ENCODE measurements around the gene RABGGTB. TPM values are rescaled to one million over a fixed set of nuclear protein-coding genes. Genes with fewer than 3 reads are reported as not detected.
A peak's percentile ranks its signal among the peaks of the same experiment; 100 is the strongest.
"Not testable (repeated sequence)": the region's sequence is repeated elsewhere in the genome, so short reads cannot be mapped to it uniquely, and the experiment has no call there.

RABGGTB gene
- total RNA-seq, 1 donor from 2014 or later = 78.8 TPM

DNA sequence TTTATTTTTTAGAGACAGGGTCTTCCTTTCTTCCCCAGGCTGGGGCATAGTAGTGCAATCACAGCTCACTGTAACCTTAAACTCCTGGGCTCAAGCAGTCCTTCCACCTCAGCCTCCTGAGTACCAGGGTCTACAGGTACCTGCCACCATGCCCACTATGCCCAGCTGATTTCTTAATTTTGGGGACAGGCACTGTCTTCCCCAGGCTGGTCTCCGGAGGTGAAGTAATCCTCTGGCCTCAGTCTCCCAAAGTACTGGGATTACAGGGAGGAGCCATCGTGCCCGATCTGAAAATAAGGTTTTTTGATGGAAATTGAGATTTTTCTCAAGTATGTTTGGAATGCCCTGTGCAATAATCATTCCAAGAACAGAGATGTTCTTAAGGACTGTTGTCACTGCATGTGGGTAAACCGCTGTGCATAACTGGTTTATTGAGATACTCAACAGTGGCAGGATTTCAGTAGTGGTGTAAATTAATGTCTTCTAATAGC lies 9.7 kb downstream of the RABGGTB start:
- DNase-seq (ENCODE audit: low read depth) = no peak

DNA sequence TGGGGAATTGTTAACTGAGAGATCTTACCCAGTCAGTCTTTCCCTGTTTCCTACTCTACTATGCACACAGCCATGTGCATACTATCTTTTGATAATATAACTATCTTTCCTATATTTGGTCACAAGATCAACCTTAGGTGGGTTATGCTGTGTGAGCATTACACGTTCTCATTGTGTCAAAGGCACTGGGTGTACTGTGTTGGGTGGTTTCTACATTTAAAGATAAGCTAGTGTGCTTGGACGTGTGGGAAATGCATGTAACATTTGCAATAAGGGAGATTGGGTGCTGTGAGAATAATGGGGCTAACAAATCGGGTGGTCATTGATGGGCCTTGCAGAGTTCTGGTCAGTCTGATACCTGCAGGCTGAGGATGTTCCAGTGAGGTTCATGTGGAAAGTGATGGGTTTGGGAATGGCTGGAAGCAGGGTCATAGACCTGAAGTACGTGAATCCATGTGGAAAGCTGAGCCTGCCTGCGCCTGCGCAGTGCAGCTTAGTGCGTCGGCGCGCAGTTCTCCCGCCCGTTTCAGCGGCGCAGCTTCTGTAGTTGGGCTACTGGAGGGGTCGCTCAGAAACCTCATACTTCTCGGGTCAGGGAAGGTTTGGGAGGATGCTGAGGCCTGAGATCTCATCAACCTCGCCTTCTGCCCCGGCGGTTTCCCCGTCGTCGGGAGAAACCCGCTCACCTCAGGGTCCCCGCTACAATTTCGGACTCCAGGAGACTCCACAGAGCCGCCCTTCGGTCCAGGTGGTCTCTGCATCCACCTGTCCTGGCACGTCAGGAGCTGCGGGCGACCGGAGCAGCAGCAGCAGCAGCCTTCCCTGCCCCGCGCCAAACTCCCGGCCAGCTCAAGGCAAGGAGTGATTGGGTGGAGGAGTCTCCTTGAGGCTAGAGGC lies 10.6 kb downstream of the RABGGTB start, which contains the start of gene MSH4:
Gene MSH4 (plus strand): TSS at position 507 of the 897 bp plus-strand sequence. CDS start 104 bp downstream, at position 611.
- DNase-seq (ENCODE audit: low read depth) = no peak

DNA sequence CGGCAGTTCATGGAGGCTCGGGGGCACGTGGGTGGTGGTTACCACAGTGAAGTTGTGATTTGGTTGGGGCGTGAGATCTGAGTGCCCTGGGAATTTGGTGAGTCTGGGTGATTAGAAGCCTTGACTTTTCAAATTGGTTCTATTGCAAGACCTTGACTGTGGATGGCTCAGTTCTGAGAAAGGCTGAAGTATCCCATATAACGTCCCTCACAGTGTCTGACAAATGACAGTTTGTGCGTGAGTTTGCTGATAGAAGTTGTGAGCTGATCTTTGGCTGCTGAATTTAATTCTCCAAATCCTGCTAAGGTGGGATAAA lies 11.2 kb downstream of the RABGGTB start:
- no peak for DNase-seq (ENCODE audit: low read depth)

- DNase-seq (ENCODE audit: low read depth) = no peak
These were observed 11.7 kb downstream of the RABGGTB start for GRCh38 chr1:75797606-75798216.

- not testable (repeated sequence) for DNase-seq (ENCODE audit: low read depth)
These were observed 15.4 kb downstream of the RABGGTB start for GRCh38 chr1:75801480-75801879.

GRCh38 chr1:75808921-75809320 lies 22.9 kb downstream of the RABGGTB start:
- peak; percentile 77 for DNase-seq (ENCODE audit: low read depth)

DNA sequence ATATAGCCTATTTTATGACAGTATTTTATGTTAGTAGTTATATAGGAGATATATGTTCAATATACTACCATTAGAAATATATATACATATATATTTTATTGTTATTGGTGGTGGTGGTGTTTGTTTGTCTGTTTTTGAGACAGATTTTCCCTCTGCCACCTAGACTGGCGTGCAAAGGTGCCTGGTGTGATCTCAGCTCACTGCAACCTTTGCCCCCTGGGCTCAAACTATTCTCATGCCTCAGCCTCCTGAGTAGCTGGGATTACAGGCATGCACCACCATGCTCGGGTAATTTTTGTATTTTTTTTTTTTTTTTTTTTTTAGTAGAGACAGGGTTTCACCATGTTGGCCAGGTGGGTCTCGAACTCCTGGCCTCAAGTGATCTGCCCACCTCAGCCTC lies 24.1 kb downstream of the RABGGTB start:
- not testable (repeated sequence) for DNase-seq (ENCODE audit: low read depth)

- DNase-seq (ENCODE audit: low read depth) = no peak
These were observed 25.3 kb downstream of the RABGGTB start for GRCh38 chr1:75811211-75811981.

DNA sequence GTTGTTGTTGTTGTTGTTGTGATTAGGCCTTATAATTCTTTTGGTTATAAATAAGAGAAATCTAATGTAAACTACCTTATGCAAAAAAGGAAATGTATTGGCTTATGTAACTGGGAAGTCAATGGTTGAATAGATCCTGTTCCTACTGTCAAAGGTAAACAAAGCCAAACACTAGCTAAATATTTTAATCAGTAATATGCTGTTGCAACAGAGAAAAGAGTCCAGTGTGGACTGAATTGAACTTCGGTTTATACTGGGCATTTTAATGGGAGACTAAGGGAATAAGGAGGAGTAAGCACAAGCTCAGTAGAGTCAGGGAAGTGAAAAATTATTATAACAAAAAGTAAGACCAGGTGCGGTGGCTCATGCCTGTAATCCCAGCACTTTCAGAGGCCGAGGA lies 26.0 kb downstream of the RABGGTB start:
- DNase-seq (ENCODE audit: low read depth) = peak; percentile 7

DNA sequence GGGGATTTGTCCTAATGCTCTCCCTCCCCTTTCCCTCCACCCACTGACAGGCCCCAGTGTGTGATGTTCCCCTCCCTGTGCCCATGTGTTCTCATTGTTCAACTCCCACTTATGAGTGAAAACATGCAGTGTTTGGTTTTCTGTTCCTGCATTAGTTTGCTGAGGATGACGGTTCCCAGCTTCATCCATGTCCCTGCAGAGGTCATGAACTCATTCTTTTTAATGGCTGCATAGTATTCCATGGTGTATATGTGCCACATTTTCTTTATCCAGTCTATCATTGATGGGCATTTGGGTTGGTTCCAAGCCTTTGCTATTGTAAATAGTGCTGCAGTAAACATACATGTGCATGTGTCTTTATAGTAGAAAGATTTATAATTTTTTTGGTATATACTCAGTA lies 37.5 kb downstream of the RABGGTB start:
- not testable (repeated sequence) for DNase-seq (ENCODE audit: low read depth)

DNA sequence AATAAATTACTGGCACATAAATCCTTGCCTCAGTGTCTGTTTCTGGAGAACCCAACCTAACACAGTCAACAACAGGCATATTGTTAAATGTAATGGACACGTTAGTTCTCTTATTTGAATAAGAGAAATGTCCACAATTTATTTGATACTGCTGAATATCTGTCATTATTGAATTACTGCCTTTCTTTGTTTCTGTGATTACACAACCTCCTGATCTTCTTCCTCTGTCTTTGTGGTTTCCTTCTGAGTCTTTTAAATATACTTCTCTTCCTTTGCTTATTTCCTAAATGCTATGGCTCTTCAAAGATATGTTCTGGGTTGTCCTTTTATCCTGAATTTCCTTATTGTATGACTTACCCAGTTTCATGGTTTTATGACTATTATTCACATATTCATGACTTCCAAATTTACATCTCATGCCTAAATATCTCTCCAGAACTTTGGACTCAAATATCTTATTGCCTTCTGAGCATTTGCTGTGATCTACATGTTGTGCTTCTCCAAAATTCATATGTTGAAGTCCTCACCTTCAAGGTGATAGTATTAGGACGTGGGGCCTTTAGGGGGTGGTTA lies 50.6 kb downstream of the RABGGTB start:
- no peak for DNase-seq (ENCODE audit: low read depth)

GRCh38 chr1:75838079-75838478 lies 52.0 kb downstream of the RABGGTB start:
- DNase-seq (ENCODE audit: low read depth) = no peak

DNA sequence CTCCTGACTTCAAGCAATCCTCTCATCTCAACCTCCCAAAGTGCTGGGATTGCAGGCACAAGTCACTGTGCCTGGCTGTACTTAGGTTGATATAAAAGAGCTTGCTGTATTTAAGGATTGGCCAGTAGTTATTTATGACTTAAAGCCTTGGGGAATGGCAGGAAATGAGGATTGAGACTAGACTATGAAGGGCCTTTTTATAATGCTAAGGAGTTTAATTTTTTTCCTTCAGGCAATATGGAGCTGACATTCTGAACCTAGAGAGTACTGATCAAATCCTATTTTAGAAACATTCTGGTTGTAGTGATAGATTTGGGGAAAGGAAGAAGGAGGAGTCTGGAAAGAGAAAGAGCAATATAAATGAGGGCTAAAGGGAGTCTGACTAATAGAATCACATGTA lies 55.4 kb downstream of the RABGGTB start:
- DNase-seq (ENCODE audit: low read depth) = no peak

Other genes with a start within 250 kb of the RABGGTB start
- 1.7 and 8.5 TPM in 2 replicates for gene SLC44A5, start 175.1 kb upstream of the RABGGTB start, total RNA-seq
- gene ACADM, start 61.5 kb upstream of the RABGGTB start, total RNA-seq = 29.5 and 70.1 TPM in 2 replicates
- gene MSH4, start 10.6 kb downstream of the RABGGTB start, total RNA-seq = 0.17 and 0.75 TPM in 2 replicates
- not detected in 2 replicates for gene ASB17, start 146.1 kb downstream of the RABGGTB start, total RNA-seq

All from renal cortical epithelial cell (primary cell).